Liver (tissue), 9 donors: ENCODE data around the gene SLIT3. TPM values are rescaled to one million over a fixed set of nuclear protein-coding genes. Genes with fewer than 3 reads are reported as not detected.

Experiments
- DNase-seq: peaks from one replicate; pipeline ENCODE4 v3.0.0-alpha.2; 2017; ENCODE audit warnings: low spot score
- H3K27ac ChIP-seq, 2 donors: one replicate each; pipeline ENCODE4 v1.7.0; 2013; ENCODE audit warnings: inconsistent platforms in 2 of 2, low read length in 2 of 2, control low read depth in 1 of 2, low read depth in 1 of 2, mild to moderate bottlenecking in 1 of 2
- H3K27me3 ChIP-seq, 4 donors: one replicate each; pipeline versions ENCODE4 v1.6.1 to v1.7.0; 2013; ENCODE audit warnings: low read length in 3 of 4, inconsistent platforms in 1 of 4, mild to moderate bottlenecking in 1 of 4, moderate library complexity in 1 of 4; ENCODE audit not compliant: control insufficient read depth in 4 of 4, insufficient read depth in 4 of 4
- H3K36me3 ChIP-seq, 4 donors: one replicate each; pipeline versions ENCODE4 v1.6.1 to v1.7.0; 2013; ENCODE audit warnings: low read length in 3 of 4, mild to moderate bottlenecking in 3 of 4, low read depth in 1 of 4, moderate library complexity in 1 of 4; ENCODE audit not compliant: control insufficient read depth in 4 of 4, insufficient read depth in 3 of 4
- H3K4me1 ChIP-seq, 4 donors: one replicate each; pipeline versions ENCODE4 v1.6.1 to v1.7.0; 2013; ENCODE audit warnings: low read length in 3 of 4, mild to moderate bottlenecking in 3 of 4, moderate library complexity in 1 of 4; ENCODE audit not compliant: control insufficient read depth in 4 of 4, insufficient read depth in 4 of 4
- H3K4me3 ChIP-seq, 3 donors: one replicate each; pipeline versions ENCODE4 v1.6.1 to v1.7.0; 2013; ENCODE audit warnings: low read length in 3 of 3, control low read depth in 1 of 3, low read depth in 1 of 3, mild to moderate bottlenecking in 1 of 3
- H3K9ac ChIP-seq, 2 donors: one replicate each; pipeline ENCODE4 v1.7.0; 2013; ENCODE audit warnings: low read length in 2 of 2, mild to moderate bottlenecking in 2 of 2, moderate library complexity in 2 of 2, control low read depth in 1 of 2, low read depth in 1 of 2
- H3K9me3 ChIP-seq, 4 donors: one replicate each; pipeline versions ENCODE4 v1.6.1 to v1.7.0; 2013; ENCODE audit warnings: low read length in 3 of 4; ENCODE audit not compliant: control insufficient read depth in 4 of 4
- ATF3 ChIP-seq: IDR thresholded peaks from 2 replicates; pipeline ENCODE4 v1.6.1; 2016; ENCODE audit warnings: antibody characterized with exemption
- CTCF ChIP-seq: fragments of 150-350 bp; IDR thresholded peaks from 2 replicates; pipeline ENCODE4 v1.5.1; 2017; ENCODE audit warnings: improper control_type of control experiment, low read depth, low read length; ENCODE audit not compliant: missing input control
- EGR1 ChIP-seq, 2 donors: IDR thresholded peaks; 2 replicates each; pipeline ENCODE4 v1.6.1; 2016 to 2018; ENCODE audit warnings: antibody characterized with exemption in 2 of 2, low read depth in 2 of 2
- FOXA1 ChIP-seq: IDR thresholded peaks from 2 replicates; pipeline ENCODE4 v1.6.1; 2016; ENCODE audit warnings: antibody characterized with exemption
- FOXA2 ChIP-seq: IDR thresholded peaks from 2 replicates; pipeline ENCODE4 v1.6.1; 2016; ENCODE audit warnings: antibody characterized with exemption
- GABPA ChIP-seq, 2 donors: IDR thresholded peaks in 1 of 2; conservative IDR thresholded peaks in 1 of 2; 2 replicates each; pipeline ENCODE4 v1.6.1; 2016; ENCODE audit warnings: antibody characterized with exemption in 2 of 2, mild to moderate bottlenecking in 1 of 2, moderate library complexity in 1 of 2
- HNF4A ChIP-seq, 2 donors: conservative IDR thresholded peaks; 2 replicates each; pipeline ENCODE4 v1.6.1; 2016; ENCODE audit warnings: antibody characterized with exemption in 2 of 2, mild to moderate bottlenecking in 2 of 2
- HNF4G ChIP-seq: IDR thresholded peaks from 2 replicates; pipeline ENCODE4 v1.6.1; 2016; ENCODE audit warnings: antibody characterized with exemption
- JUND ChIP-seq, 2 donors: IDR thresholded peaks; 2 replicates each; pipeline ENCODE4 v1.6.1; 2016; ENCODE audit warnings: antibody characterized with exemption in 2 of 2
- MAX ChIP-seq: IDR thresholded peaks from 2 replicates; pipeline ENCODE4 v1.6.1; 2016; ENCODE audit warnings: antibody characterized with exemption
- NR2F2 ChIP-seq: IDR thresholded peaks from 2 replicates; pipeline ENCODE4 v1.6.1; 2016; ENCODE audit warnings: antibody characterized with exemption
- RAD21 ChIP-seq, 2 donors: IDR thresholded peaks; 2 replicates each; pipeline ENCODE4 v1.6.1; 2016; ENCODE audit warnings: antibody characterized with exemption in 2 of 2, mild to moderate bottlenecking in 2 of 2
- REST ChIP-seq: IDR thresholded peaks from 2 replicates; pipeline ENCODE4 v1.6.1; 2016; ENCODE audit warnings: antibody characterized with exemption, mild to moderate bottlenecking
- RXRA ChIP-seq, 2 donors: IDR thresholded peaks; 2 replicates each; pipeline ENCODE4 v1.6.1; 2017 to 2018; ENCODE audit warnings: antibody characterized with exemption in 2 of 2, mild to moderate bottlenecking in 1 of 2
- SP1 ChIP-seq: IDR thresholded peaks from 2 replicates; pipeline ENCODE4 v1.6.1; 2018; ENCODE audit warnings: antibody characterized with exemption, mild to moderate bottlenecking
- TAF1 ChIP-seq: conservative IDR thresholded peaks from 2 replicates; pipeline ENCODE4 v1.6.1; 2016; ENCODE audit warnings: antibody characterized with exemption, mild to moderate bottlenecking
- YY1 ChIP-seq: IDR thresholded peaks from 2 replicates; pipeline ENCODE4 v1.6.1; 2016; ENCODE audit warnings: antibody characterized with exemption, mild to moderate bottlenecking
- ZBTB33 ChIP-seq: IDR thresholded peaks from 2 replicates; pipeline ENCODE4 v1.6.1; 2016; ENCODE audit warnings: antibody characterized with exemption
- WGBS: extraction: QIAGEN DNeasy Blood & Tissue Kit; methylation state at CpG from one replicate; pipeline ENCODE4 v1.1.7; 2013; 5-methylcytosine and 5-hydroxymethylcytosine counted together
- polyA plus RNA-seq, 2 donors: library from polyadenylated mRNA; stranded (reverse) in 1 of 2; unstranded in 1 of 2; fragments of 200-250 nt in 1 of 2; fragments of >200 nt in 1 of 2; fragmentation: Nextera tagmentation in 1 of 2; extraction: Ambion mirVana in 1 of 2; gene quantifications; one replicate each; pipeline versions ENCODE4 v1.2.1 to v1.2.3, GENCODE V29; 2013 to 2015
- total RNA-seq, 2 donors: library from RNA; depleted of rRNA; stranded (reverse); fragments of >200 nt; gene quantifications; one replicate each; pipeline ENCODE4 v1.2.3, GENCODE V29; 2014
- donor health status: healthy.
- donor health status: healthy.
- donor health status: healthy.
- donor health status: healthy.
- donor health status: healthy.

SLIT3 gene
- total and polyA plus RNA-seq, 4 donors, result 0.61 to 1.3 (median 0.91) TPM

- no peaks in the 10 kb centered on the region for H3K27me3 ChIP-seq
- no peak for TF ChIP-seq RAD21 (IDR thresholded peaks at IDR 0.05)
- TF ChIP-seq CTCF, result no peak
- TF ChIP-seq HNF4G, result no peak
- TF ChIP-seq MAX, result no peak
- no peak for TF ChIP-seq FOXA2
- no peak for TF ChIP-seq FOXA1
- no peak for TF ChIP-seq YY1
- TF ChIP-seq SP1, result no peak
- no peak for TF ChIP-seq HNF4A (conservative IDR thresholded peaks at IDR 0.05)
- TF ChIP-seq ZBTB33, result no peak
- TF ChIP-seq EGR1 (IDR thresholded peaks at IDR 0.05; ENCODE audit: low read depth in 2 of 2), result no peak
- no peak for TF ChIP-seq TAF1
- no peak for TF ChIP-seq GABPA (IDR thresholded peaks at IDR 0.05 in 1 of 2, conservative IDR thresholded peaks at IDR 0.05 in 1 of 2)
- TF ChIP-seq JUND (IDR thresholded peaks at IDR 0.05), result no peak
- no peak for TF ChIP-seq NR2F2
- no peak for TF ChIP-seq ATF3
- H3K4me1 ChIP-seq, result no peaks in the 10 kb centered on the region
- no peak overlapping the region for H3K4me3 ChIP-seq
- no peak for DNase-seq
- H3K27ac ChIP-seq, result no peak overlapping the region
- no peak overlapping the region for H3K9ac ChIP-seq
- H3K9me3 ChIP-seq, result no peaks in the 10 kb centered on the region
- WGBS, result 76% methylated on average over 9 of the region's 9 CpGs
- no peaks in the 10 kb centered on the region for H3K36me3 ChIP-seq
Measured at GRCh38 chr5:168776070-168776469, 524.9 kb downstream of the SLIT3 start.

- 88% methylated on average over 9 of the region's 9 CpGs for WGBS
- no peaks in the 10 kb centered on the region for H3K36me3 ChIP-seq
- no peaks in the 10 kb centered on the region for H3K27me3 ChIP-seq
- TF ChIP-seq REST (no peak), GABPA (IDR thresholded peaks at IDR 0.05 in 1 of 2, conservative IDR thresholded peaks at IDR 0.05 in 1 of 2) (no peak), RAD21 (IDR thresholded peaks at IDR 0.05) (no peak), HNF4A (conservative IDR thresholded peaks at IDR 0.05) (no peak), RXRA (IDR thresholded peaks at IDR 0.05) (no peak), YY1 (no peak), MAX (no peak), TAF1 (no peak), FOXA2 (no peak), EGR1 (IDR thresholded peaks at IDR 0.05; ENCODE audit: low read depth in 2 of 2) (no peak), NR2F2 (no peak), SP1 (no peak), ZBTB33 (no peak)
- no peak overlapping the region for H3K9ac ChIP-seq
- no peak overlapping the region for H3K4me3 ChIP-seq
- no peak overlapping the region for H3K27ac ChIP-seq
- no peaks in the 10 kb centered on the region for H3K4me1 ChIP-seq
- peaks cover 0 to 3% (median 0%) of the 10 kb centered on the region in 4 donors for H3K9me3 ChIP-seq
- no peak for DNase-seq
Measured at GRCh38 chr5:168773226-168773625, 527.7 kb downstream of the SLIT3 start.
